GM19372 (cell line): ENCODE data around the gene NFS1.

Experiments
- ATAC-seq: cut with Tn5 transposase; IDR thresholded peaks from one replicate; pipeline ENCODE4 v1.9.1; 2021; ENCODE audit warnings: mild to moderate bottlenecking, low read depth, moderate library complexity; ENCODE audit not compliant: unreplicated experiment

Gene NFS1

GRCh38 chr20:35619196-35620095, 79.7 kb downstream of the NFS1 start:
- ATAC-seq = peak; percentile 23

- ATAC-seq = no peak
Observed at GRCh38 chr20:35618263-35619131, 80.7 kb downstream of the NFS1 start.
